ENCODE measurements around the gene PDE4D. TPM values are rescaled to one million over a fixed set of nuclear protein-coding genes. Genes with fewer than 3 reads are reported as not detected.

The PDE4D gene
- total RNA-seq, 1 experiment from 2014 or later = 3.6 TPM

DNA sequence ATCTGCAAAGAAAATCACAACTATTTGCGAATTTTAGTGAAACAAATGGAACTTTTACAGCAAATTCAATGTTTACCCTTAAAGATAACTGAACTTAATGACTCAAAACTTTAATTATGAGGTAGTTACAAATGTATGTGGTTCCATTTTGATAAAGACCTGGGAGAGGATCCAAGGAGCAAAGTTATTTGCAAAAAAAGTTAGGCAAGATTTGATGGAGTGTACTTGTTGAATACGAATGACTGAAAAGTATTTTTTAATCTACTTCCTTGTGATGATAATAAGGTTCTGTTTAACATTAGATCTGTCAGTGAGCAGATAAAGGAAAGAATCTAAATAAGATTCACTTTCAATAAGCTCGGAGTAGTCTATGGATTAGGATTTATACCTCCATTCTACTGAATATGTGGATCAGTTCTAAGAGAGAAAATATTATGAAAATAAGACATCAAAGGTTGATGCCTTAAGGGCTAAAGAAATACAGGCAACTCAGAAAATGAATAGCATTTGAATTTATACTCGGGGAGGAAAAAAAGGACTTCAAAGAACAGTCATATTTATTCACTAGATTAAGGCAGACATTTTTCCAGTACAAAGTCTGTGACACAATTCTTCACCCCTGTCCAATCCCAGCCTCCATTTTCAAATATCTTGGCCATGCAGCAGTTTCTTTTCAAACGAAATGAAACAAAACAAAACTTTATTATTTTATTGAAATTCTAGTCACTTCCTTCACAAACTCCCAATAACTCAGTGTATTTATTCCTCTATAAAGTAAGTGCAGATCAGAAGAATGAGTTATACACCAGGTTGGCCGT is 199.8 kb downstream of the PDE4D start:
- Histone ChIP-seq H3F3A (ENCODE audit: low read length, unreplicated experiment) (no peaks in the 10 kb centered on the region), H3K4me3 (ENCODE audit: low read length) (no peak overlapping the region), H3K9me2 (replicated peaks; ENCODE audit: low read length) (no peaks in the 10 kb centered on the region), H3K79me2 (ENCODE audit: low read length) (no peaks in the 10 kb centered on the region), H3K36me3 (ENCODE audit: low read depth, low read length) (no peaks in the 10 kb centered on the region), H3K4me2 (ENCODE audit: low read length) (no peak overlapping the region), H2AFZ (ENCODE audit: low read length) (no peak overlapping the region), H3K9me3 (ENCODE audit: low read length) (no peaks in the 10 kb centered on the region), H3K9ac (ENCODE audit: low read length) (no peak overlapping the region), H3K4me1 (ENCODE audit: insufficient read depth, low read length) (no peaks in the 10 kb centered on the region), H4K20me1 (ENCODE audit: low read length) (no peaks in the 10 kb centered on the region), H3K27ac (ENCODE audit: low read length) (no peak overlapping the region), H3K27me3 (ENCODE audit: low read length) (no peaks in the 10 kb centered on the region)
- POLR2A ChIA-PET (ENCODE audit: unreplicated experiment) = no interaction called here
- intact Hi-C loops (cut with micrococcal nuclease) = no loop called here
- DNase-seq (no peak), ATAC-seq (no peak)
- CTCF ChIA-PET = no interaction called here
- no TSS peak for BruUV-seq (replicated peaks)
- TF ChIP-seq CTCF (conservative IDR thresholded peaks at IDR 0.05; ENCODE audit: low read depth, low read length) (no peak), EZH2phosphoT487 (IDR thresholded peaks at IDR 0.05; ENCODE audit: borderline replicate concordance, low read length) (no peak), EZH2 (IDR thresholded peaks at IDR 0.05; ENCODE audit: low read length, unreplicated experiment) (no peak)

DNA sequence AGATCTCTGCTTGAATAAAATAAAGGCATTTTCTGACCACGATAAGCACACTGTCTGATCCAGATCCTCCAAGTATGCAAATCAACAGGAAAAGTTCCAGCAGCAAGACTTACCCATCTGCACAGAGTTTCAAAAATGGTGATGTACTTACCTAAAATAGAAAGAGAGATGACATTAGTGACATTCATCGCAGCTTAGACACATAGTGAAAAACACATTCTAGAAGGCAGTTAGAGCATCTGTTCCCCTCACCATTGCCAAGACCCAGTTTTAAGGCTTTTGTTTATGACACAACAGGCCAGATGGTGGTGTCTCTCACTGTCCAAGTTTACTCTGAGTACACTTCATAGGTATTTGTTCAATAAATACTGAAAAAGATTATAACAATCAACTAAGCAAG is 207.7 kb downstream of the PDE4D start:
- ChIA-PET POLR2A (ENCODE audit: unreplicated experiment) (no interaction called here), CTCF (no interaction called here)
- DNase-seq (no peak), ATAC-seq (no peak)
- TF ChIP-seq CTCF (conservative IDR thresholded peaks at IDR 0.05; ENCODE audit: low read depth, low read length) (no peak), EZH2phosphoT487 (IDR thresholded peaks at IDR 0.05; ENCODE audit: borderline replicate concordance, low read length) (no peak)
- H3K36me3 ChIP-seq (ENCODE audit: low read depth, low read length) = no peaks in the 10 kb centered on the region
- H4K20me1 ChIP-seq (ENCODE audit: low read length) = no peaks in the 10 kb centered on the region
- no peaks in the 10 kb centered on the region for H3K4me1 ChIP-seq (ENCODE audit: insufficient read depth, low read length)
- no peak overlapping the region for H3K27ac ChIP-seq (ENCODE audit: low read length)
- H3K4me2 ChIP-seq (ENCODE audit: low read length) = no peak overlapping the region
- no peaks in the 10 kb centered on the region for H3K79me2 ChIP-seq (ENCODE audit: low read length)
- H2AFZ ChIP-seq (ENCODE audit: low read length) = no peak overlapping the region
- BruUV-seq (replicated peaks) = no TSS peak
- no peaks in the 10 kb centered on the region for H3K27me3 ChIP-seq (ENCODE audit: low read length)
- no peaks in the 10 kb centered on the region for H3K9me3 ChIP-seq (ENCODE audit: low read length)
- no peak overlapping the region for H3K9ac ChIP-seq (ENCODE audit: low read length)
- no peaks in the 10 kb centered on the region for H3F3A ChIP-seq (ENCODE audit: low read length, unreplicated experiment)
- H3K4me3 ChIP-seq (ENCODE audit: low read length) = no peak overlapping the region
- H3K9me2 ChIP-seq (replicated peaks; ENCODE audit: low read length) = no peaks in the 10 kb centered on the region
- intact Hi-C loops (cut with micrococcal nuclease) = no loop called here

DNA sequence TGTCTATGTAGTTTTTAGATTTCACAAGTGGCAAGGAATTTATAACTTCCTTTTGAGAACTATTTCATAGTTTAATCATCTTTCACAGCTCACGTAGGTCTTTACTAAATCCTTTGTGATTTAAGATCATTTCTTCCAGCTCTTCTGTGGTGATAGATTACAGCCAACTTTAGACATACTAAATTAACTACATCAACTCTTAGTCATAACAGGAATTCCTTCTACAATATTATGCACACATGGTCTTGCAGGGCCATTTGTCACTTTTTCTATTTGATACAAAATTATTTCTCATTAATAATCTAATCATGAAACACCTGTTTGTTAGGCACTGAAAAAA is 208.4 kb downstream of the PDE4D start:
- no peak for ATAC-seq
- CTCF ChIA-PET = no interaction called here

More for the DNA sequence above, 208.4 kb downstream of the PDE4D start:
- no peak for DNase-seq
- POLR2A ChIA-PET (ENCODE audit: unreplicated experiment) = no interaction called here
- Histone ChIP-seq H3K4me3 (ENCODE audit: low read length) (no peak overlapping the region), H3F3A (ENCODE audit: low read length, unreplicated experiment) (no peaks in the 10 kb centered on the region), H3K36me3 (ENCODE audit: low read depth, low read length) (no peaks in the 10 kb centered on the region), H3K79me2 (ENCODE audit: low read length) (no peaks in the 10 kb centered on the region), H3K4me1 (ENCODE audit: insufficient read depth, low read length) (no peaks in the 10 kb centered on the region), H4K20me1 (ENCODE audit: low read length) (no peaks in the 10 kb centered on the region), H2AFZ (ENCODE audit: low read length) (no peak overlapping the region), H3K27ac (ENCODE audit: low read length) (no peak overlapping the region), H3K9me2 (replicated peaks; ENCODE audit: low read length) (no peaks in the 10 kb centered on the region), H3K9ac (ENCODE audit: low read length) (no peak overlapping the region), H3K9me3 (ENCODE audit: low read length) (no peaks in the 10 kb centered on the region), H3K27me3 (ENCODE audit: low read length) (no peaks in the 10 kb centered on the region), H3K4me2 (ENCODE audit: low read length) (no peak overlapping the region)
- no TSS peak for BruUV-seq (replicated peaks)
- intact Hi-C loops (cut with micrococcal nuclease) = no loop called here
- TF ChIP-seq EZH2phosphoT487 (IDR thresholded peaks at IDR 0.05; ENCODE audit: borderline replicate concordance, low read length) (no peak), CTCF (conservative IDR thresholded peaks at IDR 0.05; ENCODE audit: low read depth, low read length) (no peak), EZH2 (IDR thresholded peaks at IDR 0.05; ENCODE audit: low read length, unreplicated experiment) (no peak)
